Panc1 (cell line): ENCODE results near the gene ARID4B. TPM values are rescaled to one million over a fixed set of nuclear protein-coding genes. Genes with fewer than 3 reads are reported as not detected.
"Not testable (repeated sequence)": the region's sequence is repeated elsewhere in the genome, so short reads cannot be mapped to it uniquely, and the experiment has no call there.

Experiments
- ATAC-seq: fragments of 200-7000 bp; cut with Tn5 transposase; 2 replicates; pipeline ENCODE4 v1.9.1; 2020; ENCODE audit warnings: mild to moderate bottlenecking, moderate library complexity
- BruUV-seq: library from RNA; stranded (reverse); fragments of 400-500 nt; replicated peaks from 2 replicates; lab custom pipeline; 2021; lab: Mats Ljungman, UMichigan
- CTCF ChIA-PET: fragments of 300-600 bp; sonication (Branson Sonifier 250); formaldehyde crosslinking; loops from one replicate; lab custom pipeline; 2022; ENCODE audit warnings: antibody characterized with exemption; lab: Charles Lee
- POLR2A ChIA-PET: fragments of 300-600 bp; sonication (Branson Sonifier 250); formaldehyde crosslinking; loops from one replicate; lab custom pipeline; 2022; ENCODE audit warnings: antibody characterized with exemption; lab: Charles Lee
- DNase-seq: peaks from one replicate; pipeline ENCODE4 v3.0.0-alpha.2; 2010; ENCODE audit warnings: low read depth, low spot score
- H3K27ac ChIP-seq: 2 replicates; pipeline ENCODE4 v1.5.1; 2011; ENCODE audit warnings: mild to moderate bottlenecking, low read length, inconsistent platforms
- H3K27me3 ChIP-seq: fragments of 200-500 bp; sonication (Bioruptor generic); 2 replicates; pipeline ENCODE4 v1.6.0; 2014; ENCODE audit warnings: low read length, inconsistent platforms; ENCODE audit not compliant: control insufficient read depth, insufficient read depth
- H3K36me3 ChIP-seq: fragments of 200-500 bp; sonication (Bioruptor generic); 2 replicates; pipeline ENCODE4 v1.5.1; 2014; ENCODE audit warnings: inconsistent platforms, mild to moderate bottlenecking, low read length, moderate library complexity; ENCODE audit not compliant: control insufficient read depth, insufficient read depth
- H3K4me1 ChIP-seq: 2 replicates; pipeline ENCODE4 v1.5.1; 2011; ENCODE audit warnings: inconsistent platforms, mild to moderate bottlenecking, low read length, moderate library complexity; ENCODE audit not compliant: control insufficient read depth, insufficient read depth
- H3K4me3 ChIP-seq, 2 experiments: 2 replicates each; pipeline ENCODE4 v1.5.1; 2011 to 2012; ENCODE audit warnings: low read depth in 2 of 2, low read length in 2 of 2, mild to moderate bottlenecking in 2 of 2, inconsistent platforms in 1 of 2, moderate library complexity in 1 of 2
- H3K9me3 ChIP-seq: fragments of 200-500 bp; sonication (Bioruptor generic); 2 replicates; pipeline ENCODE4 v1.5.1; 2014; ENCODE audit warnings: low read depth, mild to moderate bottlenecking, inconsistent platforms, low read length, moderate library complexity; ENCODE audit not compliant: control insufficient read depth, insufficient read depth
- CTCF ChIP-seq: fragments of 450-650 bp; IDR thresholded peaks from 2 replicates; pipeline ENCODE4 v1.5.1; 2017; ENCODE audit warnings: mild to moderate bottlenecking
- POLR2AphosphoS5 ChIP-seq: IDR thresholded peaks from 2 replicates; pipeline ENCODE4 v1.6.1; 2012; ENCODE audit warnings: mild to moderate bottlenecking, low read depth, low read length, moderate library complexity
- REST ChIP-seq, 2 experiments: IDR thresholded peaks; 2 replicates each; pipeline ENCODE4 v1.6.1; 2011 to 2012; ENCODE audit warnings: low read depth in 2 of 2, control low read depth in 1 of 2, low read length in 1 of 2, mild to moderate bottlenecking in 1 of 2, moderate library complexity in 1 of 2; ENCODE audit not compliant: insufficient read depth in 1 of 2
- SIN3A ChIP-seq: IDR thresholded peaks from 2 replicates; pipeline ENCODE4 v1.6.1; 2012; ENCODE audit warnings: low read depth, mild to moderate bottlenecking, low read length, moderate library complexity, borderline replicate concordance; ENCODE audit not compliant: insufficient read depth
- TCF7L2 ChIP-seq: IDR thresholded peaks from 2 replicates; pipeline ENCODE4 v1.6.1; 2011; ENCODE audit warnings: mild to moderate bottlenecking, low read depth, low read length, inconsistent platforms
- in situ Hi-C: cut with HindIII; loops from 2 replicates; pipeline ENCODE4 v1.10.0; 2016; ENCODE audit warnings: low sequenced_read_pairs, low pct_unique_long_range_greater_than_20kb
- intact Hi-C: fragments of 100-400 bp; cut with micrococcal nuclease; formaldehyde crosslinking; loops from one replicate; pipeline ENCODE4 v1.10.0; 2022; ENCODE audit not compliant: unreplicated experiment
- total RNA-seq: library from RNA; stranded (reverse); gene quantifications from one replicate; pipeline ENCODE4 v1.2.1, GENCODE V29; 2021; ENCODE audit not compliant: unreplicated experiment

Gene ARID4B
- total RNA-seq, 1 experiment from 2014 or later: 37.5 TPM

- Histone ChIP-seq H3K27ac (no peak overlapping the region), H3K36me3 (peaks cover 4% of the 10 kb centered on the region; the same call in 1 of the 2 replicates), H3K4me3 (no peak overlapping the region), H3K27me3 (no peaks in the 10 kb centered on the region), H3K4me1 (peaks cover 6% of the 10 kb centered on the region; the same call in 1 of the 2 replicates), H3K9me3 (no peaks in the 10 kb centered on the region)
- DNase-seq: no peak
- TF ChIP-seq REST (IDR thresholded peaks at IDR 0.05; ENCODE audit: insufficient read depth in 1 of 2, low read depth in 2 of 2, low read length in 1 of 2) (no peak), SIN3A (no peak), TCF7L2 (no peak)
- ChIA-PET CTCF (interaction anchor here (0.6 kb wide), 1 partner anchor 69 kb away, joined by 4 read pairs; the partner anchor contains the start of gene GGPS1), POLR2A (interaction anchor here (0.6 kb wide), 1 partner anchor 246 kb away, joined by 4 read pairs; no protein-coding TSS in a partner anchor)
- no TSS peak for BruUV-seq
- intact Hi-C loops: no loop called here
- ATAC-seq: peak; percentile 51
- in situ Hi-C loops: no loop called here
Measured at GRCh38 chr1:235259133-235259778, 68.7 kb downstream of the ARID4B start.

GRCh38 chr1:235258068-235258467 is 69.9 kb downstream of the ARID4B start:
- H3K36me3 ChIP-seq, DNase-seq, H3K27ac ChIP-seq, BruUV-seq, ATAC-seq, in situ Hi-C loops, H3K27me3 ChIP-seq, H3K9me3 ChIP-seq, intact Hi-C loops, CTCF ChIA-PET, POLR2A ChIA-PET, H3K4me1 ChIP-seq, H3K4me3 ChIP-seq: not testable (repeated sequence)

GRCh38 chr1:235254721-235255120 is 73.3 kb downstream of the ARID4B start:
- in situ Hi-C loops: no loop called here
- no peak for ATAC-seq
- CTCF ChIA-PET: no interaction called here

More at GRCh38 chr1:235254721-235255120, 73.3 kb downstream of the ARID4B start:
- TF ChIP-seq POLR2AphosphoS5 (no peak), CTCF (no peak), SIN3A (no peak)
- H3K4me3 ChIP-seq: no peak overlapping the region
- intact Hi-C loops: loop anchor here (5.0 kb wide), 1 partner anchor 73 kb away; the partner anchor contains the start of genes ARID4B and GGPS1
- DNase-seq: no peak
- BruUV-seq: no TSS peak
- no peaks in the 10 kb centered on the region for H3K9me3 ChIP-seq
- H3K36me3 ChIP-seq: peaks cover 7% of the 10 kb centered on the region; the same call in 1 of the 2 replicates
- H3K27me3 ChIP-seq: no peaks in the 10 kb centered on the region
- H3K27ac ChIP-seq: no peak overlapping the region
- POLR2A ChIA-PET: no interaction called here
- peaks cover 3% of the 10 kb centered on the region; the same call in 1 of the 2 replicates for H3K4me1 ChIP-seq
